ENCODE data around the gene GNG7.
"Not testable (repeated sequence)": the region's sequence is repeated elsewhere in the genome, so short reads cannot be mapped to it uniquely, and the experiment has no call there.

Gene GNG7

GRCh38 chr19:2639999-2640398 is 62.5 kb downstream of the GNG7 start:
- DNase-seq: no peak

- DNase-seq: no peak
Observed at GRCh38 chr19:2638417-2638940, 64.0 kb downstream of the GNG7 start.

GRCh38 chr19:2636897-2637683 is 65.4 kb downstream of the GNG7 start:
- DNase-seq: peak; percentile 8

GRCh38 chr19:2636141-2636896 is 66.2 kb downstream of the GNG7 start:
- no peak for DNase-seq

- DNase-seq: no peak
Observed at GRCh38 chr19:2634960-2635359, 67.5 kb downstream of the GNG7 start.

- DNase-seq: no peak
Observed at GRCh38 chr19:2634228-2634951, 68.1 kb downstream of the GNG7 start.

GRCh38 chr19:2633693-2634075 is 68.8 kb downstream of the GNG7 start:
- DNase-seq: no peak

- no peak for DNase-seq
Observed at GRCh38 chr19:2631213-2631821, 71.2 kb downstream of the GNG7 start.

GRCh38 chr19:2630352-2631001 is 72.0 kb downstream of the GNG7 start:
- DNase-seq: no peak

- DNase-seq: no peak
Observed at GRCh38 chr19:2629491-2630351, 72.8 kb downstream of the GNG7 start.

- no peak for DNase-seq
Observed at GRCh38 chr19:2628597-2628996, 73.9 kb downstream of the GNG7 start.

- no peak for DNase-seq
Observed at GRCh38 chr19:2627855-2628254, 74.6 kb downstream of the GNG7 start.

- no peak for DNase-seq
Observed at GRCh38 chr19:2627319-2627829, 75.1 kb downstream of the GNG7 start.

- no peak for DNase-seq
Observed at GRCh38 chr19:2625434-2625833, 77.1 kb downstream of the GNG7 start.

GRCh38 chr19:2624537-2625091 is 77.9 kb downstream of the GNG7 start:
- DNase-seq: no peak

- no peak for DNase-seq
Observed at GRCh38 chr19:2623798-2624197, 78.7 kb downstream of the GNG7 start.

GRCh38 chr19:2622371-2622961 is 80.0 kb downstream of the GNG7 start:
- not testable (repeated sequence) for DNase-seq

- no peak for DNase-seq
Observed at GRCh38 chr19:2619076-2619475, 83.4 kb downstream of the GNG7 start.

GRCh38 chr19:2618611-2619010 is 83.9 kb downstream of the GNG7 start:
- no peak for DNase-seq

- DNase-seq: no peak
Observed at GRCh38 chr19:2617393-2618165, 84.9 kb downstream of the GNG7 start.

All from NCI-H146 (cell line).